Kidney capillary endothelial cell (primary cell): ENCODE data around the gene RNASE9.
"Not testable (repeated sequence)": the region's sequence is repeated elsewhere in the genome, so short reads cannot be mapped to it uniquely, and the experiment has no call there.

Experiments
- DNase-seq: peaks from one replicate; pipeline ENCODE4 v3.0.0-alpha.2; 2018; ENCODE audit warnings: low spot score

RNASE9 gene

GRCh38 chr14:20560961-20561360 is at the start of gene RNASE9:
RNASE9 (minus strand) TSS chr14:20561047.
- DNase-seq, result no peak

DNA sequence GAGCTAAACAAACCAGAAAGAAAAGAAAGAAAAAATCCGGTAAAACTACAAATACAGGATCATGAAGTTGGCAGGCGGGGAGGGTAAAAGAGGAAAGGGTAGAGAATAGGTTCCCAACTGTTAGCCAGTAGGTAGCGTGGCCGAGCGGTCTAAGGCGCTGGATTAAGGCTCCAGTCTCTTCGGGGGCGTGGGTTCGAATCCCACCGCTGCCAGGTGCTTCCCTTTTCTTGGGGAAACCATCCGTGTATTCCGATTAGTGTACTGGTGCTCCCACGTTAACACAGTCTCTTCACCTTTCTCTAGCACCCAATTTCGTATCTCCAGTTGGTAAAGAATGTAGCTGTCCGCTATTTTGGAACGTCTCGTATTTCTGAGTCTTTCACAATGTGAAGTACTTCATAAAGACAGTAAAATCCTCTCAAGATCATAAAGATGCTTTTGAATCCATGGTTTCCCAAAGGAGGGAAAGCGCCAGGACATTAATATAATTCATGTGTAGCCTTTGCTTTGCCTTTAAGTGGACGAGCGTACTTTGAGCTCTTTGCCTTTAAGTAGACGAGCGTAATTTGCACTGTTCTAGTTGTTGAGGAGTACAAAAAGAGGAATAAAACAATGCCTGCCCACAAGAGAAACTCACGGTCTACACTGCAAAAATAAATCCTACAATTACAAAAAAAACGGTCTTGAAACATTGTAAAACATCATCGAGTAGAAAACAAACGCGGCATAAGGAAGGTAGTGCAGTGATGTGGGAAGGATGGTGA is 49.3 kb upstream of the RNASE9 start:
- peak; percentile 74 for DNase-seq

GRCh38 chr14:20609215-20610001 is 48.6 kb upstream of the RNASE9 start:
- DNase-seq, result peak; percentile 92

DNA sequence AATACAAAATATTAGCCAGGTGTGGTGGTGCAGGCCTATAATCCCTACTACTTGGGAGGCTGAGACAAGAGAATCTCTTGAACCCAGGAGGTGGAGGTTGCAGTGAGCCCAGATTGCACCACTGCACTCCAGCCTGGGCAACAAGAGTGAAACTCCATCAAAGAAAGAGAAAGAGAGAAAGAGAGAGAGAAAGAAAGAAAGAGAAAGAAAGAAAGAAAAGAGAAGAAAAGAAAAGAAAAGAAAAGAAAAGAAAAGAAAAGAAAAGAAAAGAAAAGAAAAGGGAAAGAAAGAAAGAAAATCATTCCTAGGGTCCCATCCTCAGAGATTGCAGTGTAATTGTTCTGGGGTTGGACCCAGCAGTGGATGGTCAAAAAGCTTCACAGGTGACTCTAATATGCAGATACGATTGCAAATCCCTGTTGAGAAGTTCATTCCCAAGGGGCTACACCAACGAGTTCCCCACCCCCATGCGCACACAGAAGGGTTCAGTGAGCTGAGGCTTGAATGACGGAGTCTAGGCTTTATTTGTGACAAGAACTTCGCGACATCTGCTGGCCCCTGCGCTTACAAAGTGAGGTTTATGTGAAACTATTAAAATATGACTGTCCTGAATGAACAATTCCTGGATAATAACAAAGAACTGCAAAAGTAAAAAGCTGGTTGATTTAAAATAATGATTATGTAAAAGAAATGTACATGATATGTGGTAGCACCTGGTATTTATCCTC is 47.7 kb upstream of the RNASE9 start:
- no peak for DNase-seq

DNA sequence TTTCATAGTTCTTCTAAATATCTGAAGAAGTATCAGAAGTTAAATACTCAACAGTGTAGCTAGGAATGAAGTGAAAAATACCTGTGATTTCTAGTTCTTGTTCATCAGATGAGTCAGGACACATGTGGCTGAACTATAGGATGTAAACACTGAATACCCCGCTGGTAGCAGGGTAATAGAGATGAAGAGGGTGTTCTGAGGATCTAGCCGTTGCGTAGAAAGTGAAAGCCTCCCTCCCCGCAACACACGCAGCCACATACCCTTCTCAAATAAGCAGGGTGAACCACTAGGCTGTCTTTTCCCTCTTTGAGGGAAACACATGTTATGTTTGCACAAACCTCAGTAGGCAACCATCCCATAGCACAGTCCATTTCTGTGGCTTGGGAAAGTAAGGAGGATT is 46.8 kb upstream of the RNASE9 start:
- DNase-seq, result no peak

- no peak for DNase-seq
These were observed 46.0 kb upstream of the RNASE9 start for GRCh38 chr14:20606902-20607242.

DNA sequence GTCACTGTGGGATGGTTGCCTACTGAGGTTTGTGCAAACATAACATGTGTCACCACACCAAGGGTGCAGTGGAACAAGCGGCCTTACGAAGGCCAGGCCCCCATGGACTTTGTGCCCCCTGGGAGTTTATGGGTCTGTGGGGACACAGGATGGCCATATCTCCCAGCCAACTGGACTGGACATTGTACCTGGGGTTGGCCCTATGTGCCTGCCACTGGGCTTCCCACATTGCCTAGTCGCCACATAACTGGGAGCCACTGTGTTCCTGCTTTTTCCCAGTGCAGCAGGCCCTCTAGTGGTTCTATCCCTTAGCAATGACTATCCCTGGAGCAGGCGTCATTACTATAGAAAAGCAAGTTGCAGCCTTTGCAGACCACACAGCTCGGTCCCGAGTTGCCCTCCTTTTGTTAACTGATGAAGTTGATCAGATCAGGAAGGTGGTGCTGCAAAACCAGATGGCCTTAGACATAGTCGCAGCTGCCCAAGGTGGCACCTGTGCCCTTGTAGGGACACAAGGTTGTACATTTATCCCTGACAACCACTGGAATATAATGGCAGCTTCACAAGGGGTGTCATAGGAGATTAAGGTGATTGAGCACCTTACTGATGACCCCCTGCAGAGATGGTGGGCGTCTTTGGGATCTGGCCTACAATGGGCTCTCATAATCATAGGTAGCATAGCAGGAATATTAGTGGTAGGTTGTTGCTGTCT is 45.5 kb upstream of the RNASE9 start:
- DNase-seq, result peak; percentile 55

DNA sequence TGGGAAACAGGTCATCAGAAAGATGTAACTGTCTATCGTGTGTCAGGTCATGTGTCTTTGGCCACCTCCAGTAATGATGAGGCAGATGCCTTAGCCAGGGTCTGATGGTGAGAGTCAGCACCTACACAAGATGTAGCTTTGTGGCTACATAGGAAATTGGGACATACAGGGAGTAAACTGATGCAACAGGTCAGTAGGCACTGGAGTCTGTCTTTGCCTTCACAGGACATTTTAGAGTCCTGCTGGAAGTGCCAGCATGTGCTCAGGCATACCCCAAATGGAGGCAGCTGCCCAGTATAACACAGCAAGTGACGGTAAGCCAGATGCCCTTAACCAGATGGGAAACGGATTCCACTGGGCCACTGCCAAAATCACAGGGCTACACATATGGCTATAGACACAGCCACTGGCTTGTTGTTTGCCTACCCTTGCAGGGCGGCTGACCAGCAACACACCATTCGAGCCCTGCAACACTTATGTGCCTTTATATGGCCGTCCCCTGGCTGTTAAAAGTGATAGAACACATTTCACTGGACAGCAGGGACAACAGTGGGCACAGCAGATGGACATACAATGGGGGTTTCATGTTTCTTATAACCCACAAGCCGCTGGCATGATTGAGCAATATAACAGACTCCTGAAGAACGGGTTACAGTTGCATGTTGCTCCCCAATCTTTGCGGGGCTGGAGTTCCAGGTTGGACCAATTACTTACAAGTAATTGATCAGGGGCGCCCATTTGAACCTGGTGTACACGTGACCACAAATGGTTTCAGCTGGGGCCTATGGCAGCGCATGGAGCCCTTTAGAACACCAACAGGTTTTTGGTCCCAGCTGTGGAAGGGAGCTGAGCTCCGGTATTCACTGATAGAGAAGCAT is 43.2 kb upstream of the RNASE9 start:
- no peak for DNase-seq

DNA sequence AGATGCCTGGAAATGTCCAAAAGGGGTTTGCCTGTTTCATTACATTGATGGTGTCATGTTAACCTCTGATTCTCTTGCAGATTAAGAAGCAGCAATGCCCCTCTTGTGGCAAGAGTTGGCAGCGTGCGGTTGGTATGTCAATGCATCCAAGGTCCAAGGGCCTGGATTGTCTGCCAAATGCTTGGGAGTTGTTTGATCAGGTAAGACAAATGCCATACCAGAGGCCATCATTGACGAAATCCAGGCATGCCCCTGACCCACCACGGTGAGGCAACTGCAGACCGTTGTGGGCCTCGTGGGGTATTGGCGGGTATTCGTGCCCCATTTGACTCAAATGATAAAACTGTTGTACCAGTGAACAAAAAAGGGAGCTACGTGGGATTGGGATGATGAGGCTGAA is 41.7 kb upstream of the RNASE9 start:
- DNase-seq, result no peak

DNA sequence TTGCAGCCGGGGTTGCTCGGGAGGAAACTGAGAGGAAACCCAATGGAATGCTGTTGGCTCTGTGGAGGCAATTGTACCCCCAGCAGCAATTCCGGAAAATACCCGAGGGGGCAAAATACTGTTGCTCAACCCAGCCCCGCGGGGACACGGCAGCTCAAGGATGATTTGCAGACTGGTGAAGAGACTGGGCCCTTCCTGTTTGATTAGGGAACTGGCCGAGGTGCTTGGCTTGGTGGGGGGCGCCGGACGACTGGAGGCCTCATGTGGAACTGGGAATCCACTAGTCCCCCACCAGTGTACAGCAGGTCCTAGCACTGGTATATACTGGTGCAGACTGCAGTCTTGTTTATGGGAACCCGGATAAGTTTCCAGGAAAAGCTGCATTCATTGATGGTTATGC is 40.7 kb upstream of the RNASE9 start:
- no peak for DNase-seq

DNA sequence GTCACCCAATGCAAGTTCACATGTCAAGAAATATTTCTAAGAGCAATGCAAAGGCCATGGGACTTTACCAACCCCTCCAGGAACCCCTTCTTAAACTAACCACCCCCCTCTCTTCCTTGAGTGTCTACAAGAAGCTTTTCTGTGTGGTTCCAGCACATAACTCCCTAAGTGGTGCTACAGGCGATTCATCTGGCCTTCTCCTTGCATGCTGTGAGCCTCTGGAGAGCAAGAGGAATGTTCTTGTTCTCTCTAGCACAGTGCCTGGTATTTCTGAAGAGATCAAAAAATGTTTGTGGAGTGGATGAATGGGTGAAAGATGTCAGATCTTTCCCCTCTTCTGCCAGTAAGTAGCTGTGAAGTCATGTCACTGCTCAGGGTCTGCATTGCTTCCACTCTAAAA is 36.3 kb upstream of the RNASE9 start:
- DNase-seq, result no peak

- DNase-seq, result not testable (repeated sequence)
These were observed 34.9 kb upstream of the RNASE9 start for GRCh38 chr14:20595726-20596125.

DNA sequence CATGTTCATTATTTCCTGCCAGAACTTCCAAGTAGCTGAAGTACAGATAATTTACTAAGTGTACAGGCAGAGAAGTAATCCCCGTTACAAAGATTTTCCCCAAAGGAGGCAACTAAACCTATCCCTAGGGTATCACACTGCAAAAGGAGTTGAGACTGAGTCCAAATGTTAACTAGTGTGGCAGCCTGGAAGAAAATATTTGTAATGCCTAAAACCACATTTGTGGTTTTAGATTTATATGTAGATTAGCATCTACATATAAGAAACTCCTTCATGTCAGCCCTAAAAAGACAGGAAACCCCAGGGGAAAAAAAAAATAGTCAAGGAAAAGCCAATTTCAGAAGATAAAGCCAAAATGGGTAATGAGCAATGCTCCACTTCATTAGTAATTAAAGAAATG is 31.7 kb upstream of the RNASE9 start:
- DNase-seq, result no peak

DNA sequence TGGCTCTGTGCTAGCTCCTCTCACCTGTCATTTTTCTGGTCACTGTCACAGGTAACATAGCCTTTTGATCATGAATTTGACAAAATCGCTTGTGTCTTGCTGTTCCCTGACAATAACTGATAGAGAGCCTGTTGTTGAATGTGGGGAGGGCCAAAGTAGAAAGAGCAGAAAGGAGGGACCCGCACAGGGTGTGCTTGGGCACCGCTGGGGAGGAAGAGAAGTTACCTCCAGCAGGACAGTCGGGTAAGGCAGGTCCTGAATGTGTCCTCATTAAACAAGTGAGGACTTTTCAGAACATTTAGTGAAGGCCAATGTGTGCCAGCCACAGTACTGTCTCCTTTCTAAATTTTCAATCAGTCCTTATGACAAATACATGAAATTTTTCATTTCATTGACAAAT is 30.4 kb upstream of the RNASE9 start, which contains the start of gene RNASE12:
TSS of gene RNASE12 (minus strand) at position 142 of the 400 bp plus-strand sequence. CDS start 653 bp downstream, outside the sequence.
- DNase-seq, result no peak

DNA sequence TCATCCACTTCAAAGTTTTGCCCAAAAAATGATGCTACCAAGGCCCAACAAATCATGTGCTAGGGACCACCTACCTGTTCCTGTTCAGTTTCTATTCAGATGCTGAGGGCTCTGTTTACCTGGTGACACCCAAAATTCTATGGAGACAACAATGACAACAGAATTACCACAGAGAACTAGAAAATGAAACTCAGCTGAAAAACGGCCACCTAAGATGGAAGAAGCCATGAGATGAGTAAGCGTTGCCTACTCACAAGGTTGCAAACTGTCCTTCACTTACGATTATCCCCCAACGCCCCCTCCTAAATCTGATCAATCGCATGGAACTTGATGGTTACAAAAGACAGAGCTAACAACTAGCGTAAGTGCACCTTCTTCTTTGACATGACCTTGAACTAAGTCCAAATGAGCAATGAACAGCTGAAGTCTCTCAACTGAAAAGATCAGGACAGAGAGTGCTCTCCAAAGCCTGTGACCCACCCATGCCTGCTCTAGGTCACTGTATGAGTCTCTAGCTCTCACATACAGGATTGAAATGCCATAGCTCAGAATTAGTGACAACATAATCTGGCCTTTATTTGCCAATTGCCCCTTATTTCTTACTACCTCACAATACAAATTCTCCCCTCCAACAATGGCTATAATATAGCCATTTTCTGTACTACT is 26.8 kb upstream of the RNASE9 start, which contains the start of gene RNASE11:
TSS of gene RNASE11 (minus strand) at position 513 of the 666 bp plus-strand sequence.
- no peak for DNase-seq

GRCh38 chr14:20583908-20584307 is 23.1 kb upstream of the RNASE9 start:
- no peak for DNase-seq

DNA sequence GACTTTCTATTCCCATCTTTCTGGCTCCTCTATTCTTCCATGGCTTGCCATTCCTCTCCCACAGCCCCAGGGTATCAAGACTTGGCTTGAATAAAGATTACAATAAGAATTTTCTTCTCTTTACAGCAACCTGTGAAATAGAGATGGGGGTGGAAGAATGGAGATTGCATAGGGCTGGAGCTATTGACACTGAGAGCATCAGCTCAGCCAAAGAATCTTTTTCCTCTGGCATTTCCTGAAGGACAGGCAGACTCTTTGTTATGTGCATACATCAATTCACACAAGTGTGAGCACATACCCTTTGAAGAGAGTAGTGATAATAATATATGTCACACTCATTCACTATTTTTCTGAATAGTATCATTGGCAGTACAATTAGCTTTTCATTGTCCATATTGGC is 22.3 kb upstream of the RNASE9 start:
- DNase-seq, result no peak

GRCh38 chr14:20580242-20580641 is 19.4 kb upstream of the RNASE9 start:
- DNase-seq, result no peak

DNA sequence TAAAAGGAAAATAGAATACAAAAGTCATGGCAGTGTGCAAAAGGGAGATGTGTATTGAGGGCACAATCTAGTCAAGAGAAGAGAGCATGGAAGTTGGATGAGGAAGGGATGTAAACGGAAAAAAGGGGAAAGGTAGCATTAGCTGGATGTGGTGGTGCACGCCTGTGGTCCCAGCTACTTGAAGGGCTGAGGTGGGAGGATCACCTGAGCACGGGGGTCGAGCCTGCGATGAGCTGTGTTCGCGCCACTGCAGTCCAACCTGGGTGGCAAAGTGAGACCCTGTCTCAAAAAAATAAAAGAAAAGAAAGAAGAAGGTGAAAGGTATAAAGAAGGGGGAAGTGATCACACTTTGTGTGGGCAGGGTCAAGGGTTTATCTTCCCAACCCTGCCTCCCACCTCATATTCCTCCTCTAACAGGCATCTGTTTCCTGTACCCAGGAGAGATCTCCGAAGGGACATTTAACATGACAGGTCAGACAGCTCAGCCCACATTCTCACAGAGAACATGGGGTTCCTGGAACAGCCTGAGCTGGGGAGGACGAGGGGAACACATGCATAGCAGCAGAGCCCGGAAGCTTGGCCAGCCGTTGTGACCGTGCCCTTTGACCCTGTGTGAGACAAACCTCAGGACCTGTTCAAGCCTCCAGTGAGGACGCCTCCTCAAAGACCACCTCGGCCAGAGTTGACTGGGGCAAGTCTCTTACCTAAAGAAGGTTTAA is 18.1 kb upstream of the RNASE9 start:
- DNase-seq, result no peak

DNA sequence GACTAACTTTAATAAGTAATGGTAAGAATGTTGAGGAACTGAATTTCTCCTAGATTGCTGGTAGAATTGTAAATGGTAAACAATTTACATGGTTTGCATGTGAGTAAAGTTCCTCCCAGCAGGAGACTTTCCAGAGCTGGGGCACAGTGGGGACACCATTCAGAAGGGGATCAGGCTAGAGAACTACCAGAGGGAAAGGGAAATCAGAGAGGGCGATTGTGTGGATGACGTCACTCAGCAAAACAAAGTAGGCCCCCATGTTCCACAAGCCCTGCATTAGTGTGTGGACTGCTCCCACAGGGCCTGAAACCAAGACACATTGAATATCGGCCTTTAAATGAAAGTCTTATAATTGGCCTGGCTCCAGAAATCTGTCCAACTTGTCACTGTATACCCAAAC is 17.5 kb upstream of the RNASE9 start:
- DNase-seq, result no peak
